ENCODE data around the gene OTULINL. TPM values are rescaled to one million over a fixed set of nuclear protein-coding genes. Genes with fewer than 3 reads are reported as not detected.

OTULINL gene
- total and polyA plus RNA-seq, 2 of the 8 experiments (the other 6 are each of a cell fraction or from before 2014, with no cell fraction given) = 3.1 to 8.3 TPM

- TF ChIP-seq E2F6 (IDR thresholded peaks at IDR 0.05) (no peak), MAX (IDR thresholded peaks at IDR 0.05) (no peak), RXRA (IDR thresholded peaks at IDR 0.05; ENCODE audit: insufficient read depth, low read depth, low read length) (no peak), MAFK (IDR thresholded peaks at IDR 0.05; ENCODE audit: low read depth, low read length) (no peak), KDM4A (IDR thresholded peaks at IDR 0.05; ENCODE audit: low read depth, low read length, severe bottlenecking) (no peak)
Measured at GRCh38 chr5:14588145-14588544, 6.6 kb downstream of the OTULINL start (continued).

Data from H1 (cell line).